Spinal cord (tissue), 10 donors: ENCODE results near the gene IFNA13. TPM values are rescaled to one million over a fixed set of nuclear protein-coding genes. Genes with fewer than 3 reads are reported as not detected.

ENCODE experiments used
- DNase-seq, 6 donors: peaks; one replicate each; pipeline versions ENCODE4 v3.0.0 to v3.0.0-alpha.2; 2013 to 2015; ENCODE audit warnings: low spot score in 6 of 6, low read depth in 4 of 6
- H3K27ac ChIP-seq: one replicate; pipeline ENCODE4 v1.5.1; 2013; ENCODE audit warnings: low read depth, low read length, control low read depth
- H3K27me3 ChIP-seq: one replicate; pipeline ENCODE4 v1.6.1; 2013; ENCODE audit warnings: low read length; ENCODE audit not compliant: control insufficient read depth, insufficient read depth
- H3K36me3 ChIP-seq: one replicate; pipeline ENCODE4 v1.6.1; 2013; ENCODE audit warnings: low read length; ENCODE audit not compliant: control insufficient read depth, insufficient read depth
- H3K4me1 ChIP-seq: one replicate; pipeline ENCODE4 v1.6.1; 2013; ENCODE audit warnings: low read length; ENCODE audit not compliant: control insufficient read depth, insufficient read depth
- H3K4me3 ChIP-seq: one replicate; pipeline ENCODE4 v1.5.1; 2013; ENCODE audit warnings: low read depth, low read length, control low read depth
- H3K9me3 ChIP-seq: one replicate; pipeline ENCODE4 v1.6.1; 2013; ENCODE audit warnings: low read length; ENCODE audit not compliant: control insufficient read depth, insufficient read depth
- WGBS: methylation state at CpG from one replicate; pipeline ENCODE4 v1.1.5; 2013; ENCODE audit warnings: missing lambda C conversion rate; ENCODE audit not compliant: insufficient coverage; 5-methylcytosine and 5-hydroxymethylcytosine counted together
- polyA plus RNA-seq, 2 donors: library from polyadenylated mRNA; unstranded; fragments of 120-200 nt; gene quantifications; one replicate each; pipeline ENCODE4 v1.2.1, GENCODE V29; 2013; ENCODE audit not compliant: insufficient read length in 2 of 2
- total RNA-seq, 2 donors: library from RNA; depleted of rRNA in 1 of 2; stranded (reverse); fragments of 120-200 nt in 1 of 2; fragments of >200 nt in 1 of 2; gene quantifications; one replicate each; pipeline versions ENCODE4 v1.2.3 to v1.2.4, GENCODE V29; 2013 to 2014
- donor health status: healthy.

IFNA13 gene
- total and polyA plus RNA-seq, 4 donors: not detected

DNA sequence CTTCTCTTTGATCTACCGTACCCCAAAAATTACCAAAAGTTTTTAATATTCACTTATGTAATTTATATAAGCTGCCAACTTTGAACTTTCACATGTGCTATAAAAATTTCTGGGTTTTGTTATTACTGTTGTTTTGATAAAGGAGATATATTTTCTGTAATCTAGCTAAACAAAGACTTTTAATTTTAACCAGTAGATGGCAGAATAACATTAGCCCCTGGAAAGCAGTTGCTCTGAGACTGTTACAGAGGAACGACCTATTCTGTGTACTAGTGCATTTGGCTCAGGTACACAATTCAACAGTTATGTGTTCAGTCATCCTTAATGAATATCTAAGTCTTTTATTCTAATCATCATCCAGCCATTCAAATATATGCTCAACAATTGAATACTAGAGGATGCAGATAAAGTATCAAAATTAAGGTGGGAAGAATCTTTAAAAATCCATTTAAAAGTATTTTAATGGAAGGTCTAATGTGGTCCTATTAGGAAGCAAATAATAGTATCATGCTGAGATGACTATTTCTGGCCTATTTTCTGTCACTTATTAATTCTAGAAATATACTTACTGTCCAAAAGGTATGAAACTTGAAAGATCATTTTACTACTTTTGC, 41.2 kb downstream of the IFNA13 start:
- no peaks in the 10 kb centered on the region for H3K9me3 ChIP-seq
- DNase-seq: peak in 2 of 6 donors; percentile 63 to 83
- no peaks in the 10 kb centered on the region for H3K27me3 ChIP-seq
- no peaks in the 10 kb centered on the region for H3K4me1 ChIP-seq
- no peak overlapping the region for H3K27ac ChIP-seq
- H3K36me3 ChIP-seq: peaks cover 9% of the 10 kb centered on the region
- no peak overlapping the region for H3K4me3 ChIP-seq
- no CpG with 5 or more reads among the region's 2 CpGs for WGBS

DNA sequence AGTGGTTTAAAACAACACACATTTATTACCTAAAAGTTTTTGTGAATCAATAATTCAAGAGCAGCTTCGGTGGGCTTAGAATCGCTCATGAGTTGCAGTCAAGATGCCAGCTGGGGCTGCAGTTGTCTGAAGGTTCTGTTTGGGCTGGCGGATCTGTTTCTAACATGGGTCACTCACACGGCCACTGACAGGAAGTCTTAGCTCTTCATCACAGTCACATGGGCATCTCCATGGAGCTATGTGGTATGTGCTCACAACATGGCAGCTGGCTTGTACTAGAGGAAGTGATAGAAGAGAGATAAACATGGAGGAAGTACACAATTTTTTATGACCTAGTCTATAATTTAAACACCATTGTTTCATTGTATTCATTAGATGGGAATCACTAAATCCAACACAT, 43.8 kb downstream of the IFNA13 start:
- Histone ChIP-seq H3K27me3 (no peaks in the 10 kb centered on the region), H3K4me1 (no peaks in the 10 kb centered on the region), H3K4me3 (no peak overlapping the region), H3K9me3 (no peaks in the 10 kb centered on the region), H3K27ac (no peak overlapping the region), H3K36me3 (peaks cover 9% of the 10 kb centered on the region)
- DNase-seq: no peak
- no CpG with 5 or more reads among the region's 4 CpGs for WGBS

DNA sequence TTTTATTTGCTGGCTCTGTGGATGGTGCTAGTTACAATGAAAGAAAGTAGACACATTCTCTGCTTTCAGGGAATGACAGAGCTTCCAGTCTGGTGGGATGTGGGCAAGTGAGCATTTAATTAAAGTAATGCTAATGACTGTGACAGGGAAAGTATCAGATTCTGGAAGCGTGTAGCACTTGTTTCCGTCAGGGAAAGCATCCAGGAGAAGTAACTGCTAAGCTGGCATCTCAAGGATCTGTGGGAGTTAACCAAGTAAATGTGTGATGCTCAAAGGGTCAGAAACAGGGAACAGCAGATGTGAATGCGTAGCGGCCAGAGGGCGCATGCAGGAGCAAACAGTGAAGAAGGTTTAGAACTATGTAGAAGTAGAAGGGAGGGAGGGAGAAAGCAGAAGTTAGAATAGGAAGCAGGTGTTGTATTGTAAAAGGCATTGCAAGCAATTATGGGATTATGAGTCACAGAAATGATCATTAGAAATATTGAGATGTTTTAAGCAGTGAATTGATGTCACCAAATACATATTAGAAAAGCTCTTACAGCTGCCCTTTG, 44.9 kb downstream of the IFNA13 start:
- no peak overlapping the region for H3K27ac ChIP-seq
- DNase-seq: peak in 1 of 6 donors; percentile 30
- no peaks in the 10 kb centered on the region for H3K27me3 ChIP-seq
- H3K4me1 ChIP-seq: no peaks in the 10 kb centered on the region
- H3K9me3 ChIP-seq: no peaks in the 10 kb centered on the region
- H3K36me3 ChIP-seq: peaks cover 9% of the 10 kb centered on the region
- no peak overlapping the region for H3K4me3 ChIP-seq
- 87% methylated on average over 5 of the region's 5 CpGs for WGBS

DNA sequence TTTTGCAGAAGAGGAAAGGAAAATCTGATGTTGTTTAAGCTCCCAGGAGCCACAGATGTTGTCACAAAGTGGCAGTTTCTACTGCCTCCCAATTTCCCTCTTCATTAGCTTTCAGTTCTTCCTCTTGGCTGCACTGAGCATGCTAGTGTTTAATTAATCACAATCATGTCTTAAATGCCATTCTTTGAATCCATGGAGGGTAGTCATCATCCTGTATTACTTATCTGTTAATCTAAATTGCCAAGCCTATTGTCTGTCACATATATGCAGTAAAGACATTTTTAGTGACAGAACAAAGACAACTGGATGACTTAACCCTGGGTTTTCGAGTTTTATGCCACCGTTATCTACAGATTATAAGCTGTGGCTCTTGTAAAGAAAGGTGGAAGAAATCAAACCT, 47.4 kb downstream of the IFNA13 start:
- Histone ChIP-seq H3K27me3 (no peaks in the 10 kb centered on the region), H3K27ac (no peak overlapping the region), H3K36me3 (peaks cover 9% of the 10 kb centered on the region), H3K4me3 (no peak overlapping the region), H3K4me1 (no peaks in the 10 kb centered on the region), H3K9me3 (no peaks in the 10 kb centered on the region)
- WGBS: no CpG with 5 or more reads among the region's 2 CpGs
- peak in 1 of 6 donors; percentile 44 for DNase-seq

DNA sequence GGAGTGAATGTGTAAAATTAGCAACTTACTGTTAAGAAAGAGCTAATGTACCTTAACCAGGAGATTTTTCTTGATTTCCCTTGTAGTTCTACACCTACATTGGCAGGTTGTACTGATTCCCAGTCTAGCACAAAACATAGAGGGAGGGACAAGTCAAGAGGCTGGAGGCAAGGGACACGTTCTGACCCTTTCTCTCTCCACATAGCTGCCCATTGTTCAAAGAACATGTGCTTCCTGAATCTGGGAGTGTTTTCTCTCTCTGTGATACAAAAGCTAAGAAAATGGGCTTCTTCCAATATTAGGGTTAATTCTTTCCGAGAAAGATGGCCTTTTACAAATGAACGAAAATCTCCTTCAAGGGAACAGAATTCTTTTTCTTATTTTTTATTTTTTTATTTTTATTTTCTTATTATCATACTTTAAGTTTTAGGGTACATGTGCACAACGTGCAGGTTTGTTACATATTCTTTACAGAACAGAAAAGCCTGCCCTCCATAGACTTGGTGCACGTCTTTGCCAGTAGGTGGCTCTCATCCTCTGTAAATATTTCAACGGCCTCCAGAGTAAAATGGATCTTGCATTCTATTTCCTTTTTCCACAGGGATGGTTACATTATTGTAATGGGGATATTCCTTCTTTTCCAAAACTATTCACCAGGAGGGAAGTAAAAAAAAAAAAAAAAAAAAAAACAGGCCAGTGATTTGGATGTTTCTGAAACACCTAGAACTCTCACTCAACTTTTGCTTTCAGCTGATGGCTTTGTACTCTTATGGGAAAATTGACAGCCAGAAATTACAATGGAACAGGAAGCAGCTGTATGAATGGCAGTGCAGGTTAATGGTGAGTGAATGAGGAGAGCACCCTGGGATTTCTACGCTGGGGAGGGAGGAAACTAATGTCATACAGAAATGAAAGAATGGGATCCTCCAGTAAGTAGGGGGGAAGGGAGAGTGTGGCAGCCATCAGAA, 49.6 kb downstream of the IFNA13 start:
- Histone ChIP-seq H3K4me1 (no peaks in the 10 kb centered on the region), H3K9me3 (peaks cover 2% of the 10 kb centered on the region), H3K27me3 (no peaks in the 10 kb centered on the region), H3K27ac (no peak overlapping the region), H3K4me3 (no peak overlapping the region), H3K36me3 (peaks cover 4% of the 10 kb centered on the region)
- peak in 5 of 6 donors; percentile 24 to 90 (median 52) for DNase-seq
- WGBS: 22% methylated on average over 1 of the region's 7 CpGs

Other genes starting within 250 kb of the IFNA13 start
- not detected for gene IFNW1, start 226.2 kb downstream of the IFNA13 start, total RNA-seq
- under 1 TPM in 1 of 2 donors, not detected in 1; 0.15 TPM for gene IFNW1, start 226.2 kb downstream of the IFNA13 start, polyA plus RNA-seq
- not detected for gene IFNA21, start 201.4 kb downstream of the IFNA13 start, total RNA-seq
- not detected for gene IFNA21, start 201.4 kb downstream of the IFNA13 start, polyA plus RNA-seq
- not detected for gene IFNA4, start 180.5 kb downstream of the IFNA13 start, total RNA-seq
- gene IFNA4, start 180.5 kb downstream of the IFNA13 start, polyA plus RNA-seq: not detected
- gene IFNA7, start 165.9 kb downstream of the IFNA13 start, total RNA-seq: not detected
- not detected for gene IFNA7, start 165.9 kb downstream of the IFNA13 start, polyA plus RNA-seq
- gene IFNA10, start 160.9 kb downstream of the IFNA13 start, total RNA-seq: not detected
- gene IFNA10, start 160.9 kb downstream of the IFNA13 start, polyA plus RNA-seq: not detected
- gene IFNA16, start 150.7 kb downstream of the IFNA13 start, total RNA-seq: not detected
- not detected for gene IFNA16, start 150.7 kb downstream of the IFNA13 start, polyA plus RNA-seq
- gene IFNA17, start 139.8 kb downstream of the IFNA13 start, total RNA-seq: not detected
- not detected for gene IFNA17, start 139.8 kb downstream of the IFNA13 start, polyA plus RNA-seq
- not detected for gene IFNA14, start 128.1 kb downstream of the IFNA13 start, total RNA-seq
- gene IFNA14, start 128.1 kb downstream of the IFNA13 start, polyA plus RNA-seq: not detected
- gene IFNA5, start 62.7 kb downstream of the IFNA13 start, total RNA-seq: not detected
- not detected for gene IFNA5, start 62.7 kb downstream of the IFNA13 start, polyA plus RNA-seq
- gene KLHL9, start 32.7 kb downstream of the IFNA13 start, total RNA-seq: 10 to 100 TPM; 42.2 to 70.6 TPM
- gene KLHL9, start 32.7 kb downstream of the IFNA13 start, polyA plus RNA-seq: 10 to 100 TPM; 37.8 to 52.3 TPM
- gene IFNA6, start 17.2 kb downstream of the IFNA13 start, total RNA-seq: not detected
- gene IFNA6, start 17.2 kb downstream of the IFNA13 start, polyA plus RNA-seq: not detected
- gene IFNA2, start 17.3 kb upstream of the IFNA13 start, total RNA-seq: not detected
- not detected for gene IFNA2, start 17.3 kb upstream of the IFNA13 start, polyA plus RNA-seq
- gene IFNA8, start 41.1 kb upstream of the IFNA13 start, total RNA-seq: not detected
- gene IFNA8, start 41.1 kb upstream of the IFNA13 start, polyA plus RNA-seq: not detected
- gene IFNA1, start 72.4 kb upstream of the IFNA13 start, total RNA-seq: not detected
- gene IFNA1, start 72.4 kb upstream of the IFNA13 start, polyA plus RNA-seq: not detected
- not detected for gene IFNE, start 114.3 kb upstream of the IFNA13 start, total RNA-seq
- gene IFNE, start 114.3 kb upstream of the IFNA13 start, polyA plus RNA-seq: under 1 TPM; 0.17 to 0.18 TPM